ENCODE results near the gene HHAT.

HHAT gene

DNA sequence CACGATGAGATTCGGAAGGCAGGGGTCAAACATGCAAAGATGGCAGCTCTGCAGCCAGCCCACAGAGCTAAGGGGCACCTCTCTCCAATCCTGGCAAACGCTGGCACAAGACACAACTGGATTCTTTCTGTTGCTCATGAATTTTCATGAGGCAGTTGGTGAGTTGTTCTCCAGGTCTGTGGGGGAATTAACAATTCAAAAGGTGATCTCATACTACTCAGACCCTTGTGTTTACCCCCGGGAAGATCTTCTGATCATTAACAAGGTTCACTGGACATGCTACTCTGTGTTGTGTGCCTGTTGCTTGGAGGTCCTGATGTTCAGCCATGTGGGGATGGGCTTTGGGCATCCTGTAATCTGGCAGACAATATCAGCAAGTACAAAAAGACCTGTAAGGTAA, 128.9 kb downstream of the HHAT start:
- no peak overlapping the region for H3K4me3 Mint-ChIP-seq
- H3K27ac Mint-ChIP-seq: peak overlapping the region; percentile 6 to 51 (median 18)
- H3K27me3 Mint-ChIP-seq (ENCODE audit: low read depth): peaks cover 3% of the 10 kb centered on the region
- H3K4me1 Mint-ChIP-seq: peaks cover 14% of the 10 kb centered on the region
- H3K9me3 Mint-ChIP-seq: no peaks in the 10 kb centered on the region
- peaks cover 4% of the 10 kb centered on the region for H3K36me3 Mint-ChIP-seq (ENCODE audit: low read depth)
- TF ChIP-seq, protein P1, sequence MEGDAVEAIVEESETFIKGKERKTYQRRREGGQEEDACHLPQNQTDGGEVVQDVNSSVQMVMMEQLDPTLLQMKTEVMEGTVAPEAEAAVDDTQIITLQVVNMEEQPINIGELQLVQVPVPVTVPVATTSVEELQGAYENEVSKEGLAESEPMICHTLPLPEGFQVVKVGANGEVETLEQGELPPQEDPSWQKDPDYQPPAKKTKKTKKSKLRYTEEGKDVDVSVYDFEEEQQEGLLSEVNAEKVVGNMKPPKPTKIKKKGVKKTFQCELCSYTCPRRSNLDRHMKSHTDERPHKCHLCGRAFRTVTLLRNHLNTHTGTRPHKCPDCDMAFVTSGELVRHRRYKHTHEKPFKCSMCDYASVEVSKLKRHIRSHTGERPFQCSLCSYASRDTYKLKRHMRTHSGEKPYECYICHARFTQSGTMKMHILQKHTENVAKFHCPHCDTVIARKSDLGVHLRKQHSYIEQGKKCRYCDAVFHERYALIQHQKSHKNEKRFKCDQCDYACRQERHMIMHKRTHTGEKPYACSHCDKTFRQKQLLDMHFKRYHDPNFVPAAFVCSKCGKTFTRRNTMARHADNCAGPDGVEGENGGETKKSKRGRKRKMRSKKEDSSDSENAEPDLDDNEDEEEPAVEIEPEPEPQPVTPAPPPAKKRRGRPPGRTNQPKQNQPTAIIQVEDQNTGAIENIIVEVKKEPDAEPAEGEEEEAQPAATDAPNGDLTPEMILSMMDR (IDR thresholded peaks at IDR 0.05; ENCODE audit: unreplicated experiment in 3 of 3): no peak

GRCh38 chr1:210464519-210465039, 135.9 kb downstream of the HHAT start:
- Mint-ChIP-seq H3K27me3 (ENCODE audit: low read depth) (no peaks in the 10 kb centered on the region), H3K4me1 (peaks cover 6% of the 10 kb centered on the region), H3K4me3 (no peak overlapping the region), H3K36me3 (ENCODE audit: low read depth) (peaks cover 4% of the 10 kb centered on the region), H3K9me3 (no peaks in the 10 kb centered on the region), H3K27ac (peak overlapping the region in 2 of 3 experiments; percentile 65 to 68)
- TF ChIP-seq, protein P1 (IDR thresholded peaks at IDR 0.05; ENCODE audit: unreplicated experiment in 3 of 3): no peak

DNA sequence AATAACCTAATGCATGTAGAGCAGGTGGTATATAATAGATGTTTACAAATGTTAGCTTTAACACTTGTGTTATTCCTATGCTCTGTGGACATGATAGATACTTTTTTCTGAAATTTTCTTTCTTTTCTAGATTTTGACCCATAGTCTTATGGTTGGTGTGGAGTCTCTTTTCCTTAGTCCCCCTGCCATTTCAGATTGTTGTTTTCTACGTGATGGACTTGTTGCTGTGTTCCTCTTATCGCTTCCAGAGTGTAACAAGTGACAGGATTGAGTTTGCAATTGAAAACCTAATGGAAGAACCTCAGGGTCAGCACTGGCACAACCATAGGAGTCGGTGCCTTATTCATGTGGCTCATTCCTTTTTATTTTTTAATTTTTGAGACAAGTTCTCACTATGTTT, 136.4 kb downstream of the HHAT start:
- Mint-ChIP-seq H3K27me3 (ENCODE audit: low read depth) (no peaks in the 10 kb centered on the region), H3K36me3 (ENCODE audit: low read depth) (peaks cover 4% of the 10 kb centered on the region), H3K9me3 (no peaks in the 10 kb centered on the region), H3K4me3 (no peak overlapping the region), H3K4me1 (peaks cover 6% of the 10 kb centered on the region), H3K27ac (no peak overlapping the region)
- TF ChIP-seq, protein P1 (IDR thresholded peaks at IDR 0.05; ENCODE audit: unreplicated experiment in 3 of 3): no peak

DNA sequence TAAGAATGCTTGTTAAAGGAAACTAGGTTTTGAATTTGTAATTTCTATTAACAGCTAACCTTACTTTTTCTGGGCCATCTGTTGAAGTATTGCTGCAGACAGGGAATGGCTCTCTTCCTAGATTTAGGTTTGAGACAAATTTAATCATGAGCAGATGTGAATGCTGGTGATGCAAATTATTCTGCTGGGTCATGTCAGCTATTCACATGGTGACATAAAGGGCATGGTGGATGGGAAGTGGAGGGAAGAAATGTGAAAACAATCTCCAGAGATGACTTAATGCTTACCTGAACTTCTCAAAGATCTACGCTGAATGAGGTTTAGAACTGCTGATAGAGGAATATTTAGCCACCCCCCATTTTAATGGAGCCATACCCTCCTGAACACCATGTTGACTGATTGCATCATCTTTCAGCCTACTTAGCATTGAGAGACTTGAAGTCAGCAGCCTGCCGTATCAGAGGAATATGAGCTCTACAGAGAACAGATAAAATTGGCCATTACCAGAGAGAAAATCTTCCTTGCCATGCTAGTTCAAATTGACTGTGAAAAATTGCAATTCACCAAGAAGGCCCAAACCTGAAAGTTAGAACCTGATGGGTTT, 138.8 kb downstream of the HHAT start:
- no peak overlapping the region for H3K27ac Mint-ChIP-seq
- no peaks in the 10 kb centered on the region for H3K27me3 Mint-ChIP-seq (ENCODE audit: low read depth)
- TF ChIP-seq, protein P1 (IDR thresholded peaks at IDR 0.05; ENCODE audit: unreplicated experiment in 3 of 3): no peak
- no peak overlapping the region for H3K4me3 Mint-ChIP-seq
- H3K9me3 Mint-ChIP-seq: no peaks in the 10 kb centered on the region
- peaks cover 4% of the 10 kb centered on the region for H3K36me3 Mint-ChIP-seq (ENCODE audit: low read depth)
- peaks cover 12% of the 10 kb centered on the region for H3K4me1 Mint-ChIP-seq

DNA sequence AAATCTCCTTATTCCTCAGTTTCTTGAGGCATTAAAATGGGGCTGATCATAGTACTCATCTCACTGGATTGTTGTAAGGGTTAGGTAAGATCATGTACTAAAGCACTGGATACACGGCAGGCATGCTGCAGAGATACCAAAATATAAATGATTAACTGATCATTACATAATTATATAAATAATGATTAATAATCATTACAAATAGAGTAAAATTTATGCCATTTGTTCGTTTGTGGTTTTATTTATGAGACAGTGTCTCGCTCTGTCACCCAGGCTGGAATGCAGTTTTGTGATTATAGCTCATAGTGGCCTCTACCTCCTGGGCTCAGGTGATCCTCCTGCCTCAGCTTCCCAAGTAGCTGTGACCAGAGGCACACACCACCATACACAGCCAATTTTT, 140.7 kb downstream of the HHAT start:
- Mint-ChIP-seq H3K4me3 (no peak overlapping the region), H3K27me3 (ENCODE audit: low read depth) (no peaks in the 10 kb centered on the region)

More for the DNA sequence above, 140.7 kb downstream of the HHAT start:
- Mint-ChIP-seq H3K27ac (no peak overlapping the region), H3K9me3 (no peaks in the 10 kb centered on the region), H3K4me1 (peaks cover 12% of the 10 kb centered on the region), H3K36me3 (ENCODE audit: low read depth) (peaks cover 4% of the 10 kb centered on the region)
- TF ChIP-seq, protein P1 (IDR thresholded peaks at IDR 0.05; ENCODE audit: unreplicated experiment in 3 of 3): no peak
